SK-N-SH (cell line): ENCODE data around the gene TPD52L1. TPM values are rescaled to one million over a fixed set of nuclear protein-coding genes. Genes with fewer than 3 reads are reported as not detected.

Experiments used
- CTCF ChIA-PET: fragments of 300-600, 350-600 bp; formaldehyde crosslinking; extraction: SDS; loops from one replicate; lab custom pipeline; 2021; lab: Yijun Ruan, JAX
- POLR2A ChIA-PET: fragments of 350-600 bp; sonication (Branson Sonifier 250); formaldehyde crosslinking; extraction: SDS; loops from one replicate; lab custom pipeline; 2020; ENCODE audit warnings: antibody characterized with exemption, inconsistent platforms; lab: Yijun Ruan, JAX
- DNase-seq: peaks from one replicate; pipeline ENCODE4 v3.0.0; 2012
- H2AFZ ChIP-seq: fragments of 200-600 bp; sonication (generic); 2 replicates; pipeline ENCODE4 v1.8.1; 2016; ENCODE audit warnings: antibody characterized with exemption, mild to moderate bottlenecking, low read depth
- H3F3A ChIP-seq: fragments of 200-600 bp; sonication (generic); replicated peaks from 2 replicates; pipeline ENCODE3; 2016; ENCODE audit warnings: antibody characterized with exemption, mild to moderate bottlenecking; ENCODE audit not compliant: insufficient read depth
- H3K27ac ChIP-seq, 2 experiments: fragments of 200-500 bp in 1 of 2; fragments of 200-600 bp in 1 of 2; sonication (Bioruptor generic) in 1 of 2; sonication (generic), shearing (Covaris generic) in 1 of 2; 2 replicates each; pipeline versions ENCODE4 v1.5.1 to v1.6.1; 2014 to 2016; ENCODE audit warnings: low read depth in 2 of 2, inconsistent platforms in 1 of 2, low read length in 1 of 2, mild to moderate bottlenecking in 1 of 2, mixed read lengths in 1 of 2
- H3K27me3 ChIP-seq: fragments of 200-600 bp; sonication (generic), shearing (Covaris generic); 2 replicates; pipeline ENCODE4 v1.6.1; 2016; ENCODE audit warnings: mixed run types; ENCODE audit not compliant: insufficient read depth
- H3K36me3 ChIP-seq, 2 experiments: fragments of 200-500 bp in 1 of 2; fragments of 200-600 bp in 1 of 2; sonication (Bioruptor generic) in 1 of 2; sonication (generic) in 1 of 2; replicated peaks in 1 of 2; 2 replicates each; pipeline versions ENCODE3 to v1.5.1; 2014 to 2016; ENCODE audit warnings: low read length in 1 of 2, mild to moderate bottlenecking in 1 of 2; ENCODE audit not compliant: insufficient read depth in 2 of 2, control insufficient read depth in 1 of 2
- H3K4me1 ChIP-seq, 2 experiments: fragments of 200-500 bp in 1 of 2; fragments of 200-600 bp in 1 of 2; sonication (Bioruptor generic) in 1 of 2; sonication (generic), shearing (Covaris generic) in 1 of 2; 2 replicates each; pipeline versions ENCODE4 v1.5.1 to v1.6.1; 2014 to 2016; ENCODE audit warnings: low read depth in 1 of 2, low read length in 1 of 2, mixed run types in 1 of 2; ENCODE audit not compliant: insufficient read depth in 2 of 2, control insufficient read depth in 1 of 2
- H3K4me2 ChIP-seq: fragments of 200-600 bp; sonication (generic), shearing (Covaris generic); 2 replicates; pipeline ENCODE4 v1.6.1; 2017; ENCODE audit warnings: mixed run types
- H3K4me3 ChIP-seq, 2 experiments: fragments of 200-500 bp in 1 of 2; fragments of 200-600 bp in 1 of 2; sonication (Bioruptor generic) in 1 of 2; sonication (generic), shearing (Covaris generic) in 1 of 2; 2 replicates each; pipeline versions ENCODE4 v1.5.1 to v1.8.1; 2014 to 2016; ENCODE audit warnings: low read depth in 2 of 2, inconsistent platforms in 1 of 2, low read length in 1 of 2, mild to moderate bottlenecking in 1 of 2, mixed read lengths in 1 of 2, moderate library complexity in 1 of 2
- H3K79me2 ChIP-seq: fragments of 200-600 bp; sonication (generic); 2 replicates; pipeline ENCODE4 v1.8.1; 2017; ENCODE audit warnings: mild to moderate bottlenecking; ENCODE audit not compliant: insufficient read depth
- H3K9ac ChIP-seq: fragments of 200-600 bp; sonication (generic); 2 replicates; pipeline ENCODE4 v1.6.1; 2017; ENCODE audit warnings: mixed run types
- H3K9me2 ChIP-seq: fragments of 200-600 bp; sonication (generic); 2 replicates; pipeline ENCODE4 v1.6.1; 2017; ENCODE audit warnings: mixed run types
- H3K9me3 ChIP-seq: fragments of 200-600 bp; sonication (generic); 2 replicates; pipeline ENCODE4 v1.6.1; 2017; ENCODE audit warnings: mixed run types, mild to moderate bottlenecking, moderate library complexity
- H4K20me1 ChIP-seq: fragments of 200-600 bp; sonication (generic); 2 replicates; pipeline ENCODE4 v1.6.1; 2017; ENCODE audit warnings: mild to moderate bottlenecking, mixed run types; ENCODE audit not compliant: insufficient read depth
- CHD2 ChIP-seq: fragments of 150-350 bp; IDR thresholded peaks from 2 replicates; pipeline ENCODE4 v1.6.1; 2018; ENCODE audit warnings: low read length; ENCODE audit not compliant: partially characterized antibody
- CTCF ChIP-seq: fragments of 200-600 bp; sonication (generic); IDR thresholded peaks from 2 replicates; pipeline ENCODE4 v1.6.1; 2017; ENCODE audit warnings: antibody characterized with exemption, mild to moderate bottlenecking, moderate library complexity
- FOXJ3 ChIP-seq: sonication (generic); formaldehyde crosslinking; IDR thresholded peaks from 2 replicates; pipeline ENCODE4 v1.5.1; 2020; ENCODE audit warnings: mild to moderate bottlenecking, missing genetic modification reagents
- GABPA ChIP-seq: IDR thresholded peaks from 2 replicates; pipeline ENCODE4 v1.4.0; 2012; ENCODE audit warnings: low read depth, mild to moderate bottlenecking
- GATA2 ChIP-seq: sonication (generic); formaldehyde crosslinking; IDR thresholded peaks from 2 replicates; pipeline ENCODE4 v1.5.0; 2020; ENCODE audit warnings: mild to moderate bottlenecking, missing genetic modification reagents
- NRF1 ChIP-seq: IDR thresholded peaks from 2 replicates; pipeline ENCODE4 v1.6.1; 2012; ENCODE audit warnings: low read depth, mild to moderate bottlenecking, low read length
- RAD21 ChIP-seq: IDR thresholded peaks from 2 replicates; pipeline ENCODE4 v1.6.1; 2012; ENCODE audit warnings: mild to moderate bottlenecking, low read length
- RCOR1 ChIP-seq: fragments of 150-350 bp; IDR thresholded peaks from 2 replicates; pipeline ENCODE4 v1.6.1; 2017; ENCODE audit warnings: antibody characterized with exemption, low read length
- RXRA ChIP-seq: IDR thresholded peaks from 2 replicates; pipeline ENCODE4 v1.4.0; 2012; ENCODE audit warnings: low read depth, mild to moderate bottlenecking, borderline replicate concordance
- TAF1 ChIP-seq: IDR thresholded peaks from 2 replicates; pipeline ENCODE4 v1.6.1; 2012; ENCODE audit warnings: low read depth, mild to moderate bottlenecking, low read length, moderate library complexity, borderline replicate concordance
- YY1 ChIP-seq: IDR thresholded peaks from 2 replicates; pipeline ENCODE4 v1.4.0; 2012; ENCODE audit warnings: low read depth, mild to moderate bottlenecking
- WGBS: methylation state at CpG from one replicate; pipeline ENCODE4 v1.1.6; 2017; ENCODE audit warnings: low lambda C conversion rate; 5-methylcytosine and 5-hydroxymethylcytosine counted together
- polyA plus RNA-seq, 3 experiments: library from polyadenylated mRNA; depleted of rRNA; stranded (reverse); fragments of >200 nt; gene quantifications; 2 replicates each; pipeline ENCODE4 v1.2.3, GENCODE V29; 2012

Gene TPD52L1
- polyA plus RNA-seq, 1 of the 3 experiments (the other 2 are of a cell fraction), result 0.13 TPM

GRCh38 chr6:125251516-125252220 is 98.1 kb downstream of the TPD52L1 start:
- no peaks in the 10 kb centered on the region; a peak in 1 of 4 replicates for H3K4me1 ChIP-seq
- no peak overlapping the region for H3K9ac ChIP-seq
- H3K4me2 ChIP-seq, result peak overlapping the region; percentile 51
- ChIA-PET CTCF (no interaction called here), POLR2A (no interaction called here)
- H4K20me1 ChIP-seq, result no peaks in the 10 kb centered on the region
- TF ChIP-seq CTCF (no peak), YY1 (no peak), RXRA (no peak), TAF1 (no peak), FOXJ3 (no peak), GABPA (no peak), RCOR1 (no peak)
- peak overlapping the region; percentile 75 for H2AFZ ChIP-seq
- no peaks in the 10 kb centered on the region for H3K36me3 ChIP-seq
- no peaks in the 10 kb centered on the region for H3F3A ChIP-seq
- 12% methylated on average over 6 of the region's 6 CpGs for WGBS
- no peak overlapping the region for H3K27ac ChIP-seq
- H3K4me3 ChIP-seq, result no peak overlapping the region
- H3K9me3 ChIP-seq, result no peaks in the 10 kb centered on the region
- no peaks in the 10 kb centered on the region for H3K9me2 ChIP-seq
- no peaks in the 10 kb centered on the region for H3K79me2 ChIP-seq
- H3K27me3 ChIP-seq, result 0 out of 2 replicates have a peak, but pooled peaks cover 3% of the 10 kb centered on the region
- no peak for DNase-seq

- Histone ChIP-seq H3K36me3 (no peaks in the 10 kb centered on the region), H3K4me1 (no peaks in the 10 kb centered on the region; a peak in 1 of 4 replicates), H3K9me3 (no peaks in the 10 kb centered on the region), H3F3A (no peaks in the 10 kb centered on the region), H3K4me3 (no peak overlapping the region), H4K20me1 (no peaks in the 10 kb centered on the region), H3K27me3 (0 out of 2 replicates have a peak, but pooled peaks cover 3% of the 10 kb centered on the region), H3K79me2 (no peaks in the 10 kb centered on the region), H2AFZ (no peak overlapping the region), H3K9me2 (no peaks in the 10 kb centered on the region), H3K27ac (no peak overlapping the region), H3K4me2 (no peak overlapping the region), H3K9ac (no peak overlapping the region)
- no peak for DNase-seq
- TF ChIP-seq NRF1 (no peak), RAD21 (no peak), YY1 (no peak), GATA2 (CRISPR knock-in tag) (no peak), CHD2 (no peak)
- WGBS, result 15% methylated on average over 1 of the region's 1 CpG
- CTCF ChIA-PET, result interaction anchor here (0.9 kb wide), 1 partner anchor 19 kb away, joined by 3 read pairs; no protein-coding TSS in a partner anchor
- POLR2A ChIA-PET, result no interaction called here
Measured at GRCh38 chr6:125252891-125253290, 99.3 kb downstream of the TPD52L1 start.
